WTC11 (cell line): ENCODE measurements around the gene SMIM31. TPM values are rescaled to one million over a fixed set of nuclear protein-coding genes. Genes with fewer than 3 reads are reported as not detected.

Experiments
- ATAC-seq: fragments of 200-7000 bp; cut with Tn5 transposase; 2 replicates; pipeline ENCODE4 v1.10.0; 2021; ENCODE audit warnings: mild to moderate bottlenecking, moderate library complexity
- CTCF ChIA-PET: fragments of 300-600 bp; sonication (Branson Sonifier 250); formaldehyde crosslinking; loops from one replicate; lab custom pipeline; 2021; ENCODE audit warnings: antibody characterized with exemption; lab: Charles Lee
- POLR2A ChIA-PET: fragments of 350-600 bp; sonication (Branson Sonifier 250); formaldehyde crosslinking; loops from one replicate; lab custom pipeline; 2021; ENCODE audit warnings: antibody characterized with exemption; lab: Charles Lee
- DNase-seq: peaks from one replicate; pipeline ENCODE4 v3.0.0; 2021; ENCODE audit warnings: low spot score
- H3K27ac Mint-ChIP-seq: 2 replicates; pipeline ENCODE4 v1.8.0; 2021; ENCODE audit warnings: mixed read lengths
- H3K27me3 Mint-ChIP-seq: 2 replicates; pipeline ENCODE4 v1.8.0; 2021; ENCODE audit warnings: low read depth, mild to moderate bottlenecking, moderate library complexity, mixed read lengths
- H3K36me3 Mint-ChIP-seq: 2 replicates; pipeline ENCODE4 v1.8.0; 2021; ENCODE audit warnings: mixed read lengths
- H3K4me1 Mint-ChIP-seq: 2 replicates; pipeline ENCODE4 v1.8.0; 2022; ENCODE audit warnings: mixed read lengths
- H3K4me3 Mint-ChIP-seq: 2 replicates; pipeline ENCODE4 v1.8.0; 2021; ENCODE audit warnings: mild to moderate bottlenecking, moderate library complexity, mixed read lengths
- H3K9me3 Mint-ChIP-seq: 2 replicates; pipeline ENCODE4 v1.8.0; 2021; ENCODE audit warnings: mixed read lengths
- ATF6 ChIP-seq: sonication (generic); formaldehyde crosslinking; IDR thresholded peaks from 2 replicates; pipeline ENCODE4 v1.8.1; 2023; ENCODE audit warnings: mild to moderate bottlenecking, missing genetic modification reagents
- E2F4 ChIP-seq: sonication (generic); formaldehyde crosslinking; IDR thresholded peaks from 2 replicates; pipeline ENCODE4 v1.8.1; 2022; ENCODE audit warnings: low read depth, mild to moderate bottlenecking, moderate library complexity, missing genetic modification reagents, borderline replicate concordance
- ELF4 ChIP-seq: sonication (generic); formaldehyde crosslinking; IDR thresholded peaks from 2 replicates; pipeline ENCODE4 v1.8.1; 2022; ENCODE audit warnings: low read depth, mild to moderate bottlenecking, moderate library complexity, missing genetic modification reagents
- ERG ChIP-seq: fragments of 250-450 bp; sonication (Bioruptor Pico); IDR thresholded peaks from 2 replicates; pipeline ENCODE4 v1.8.0; 2021; ENCODE audit warnings: mild to moderate bottlenecking
- GTF2I ChIP-seq: fragments of 250-450 bp; sonication (Bioruptor Pico); conservative IDR thresholded peaks from 2 replicates; pipeline ENCODE4 v1.4.0; 2021; ENCODE audit warnings: mild to moderate bottlenecking
- HMGA2 ChIP-seq: fragments of 250-450 bp; sonication (Bioruptor Pico); IDR thresholded peaks from 2 replicates; pipeline ENCODE4 v1.4.0; 2021; ENCODE audit warnings: mild to moderate bottlenecking, moderate library complexity
- MXD4 ChIP-seq: fragments of 250-450 bp; sonication (Bioruptor Pico); IDR thresholded peaks from 2 replicates; pipeline ENCODE4 v1.8.0; 2021; ENCODE audit warnings: mild to moderate bottlenecking, moderate library complexity, borderline replicate concordance
- NFE2L1 ChIP-seq: sonication (generic); formaldehyde crosslinking; IDR thresholded peaks from 2 replicates; pipeline ENCODE4 v1.8.1; 2023; ENCODE audit warnings: missing genetic modification reagents
- NR1H2 ChIP-seq: sonication (generic); formaldehyde crosslinking; IDR thresholded peaks from 2 replicates; pipeline ENCODE4 v1.9.0; 2021; ENCODE audit warnings: mild to moderate bottlenecking, moderate library complexity, missing genetic modification reagents
- OVOL2 ChIP-seq: fragments of 250-450 bp; sonication (Bioruptor Pico); IDR thresholded peaks from 2 replicates; pipeline ENCODE4 v1.9.0; 2021; ENCODE audit warnings: mild to moderate bottlenecking, borderline replicate concordance
- PRDM15 ChIP-seq: sonication (generic); formaldehyde crosslinking; IDR thresholded peaks from 2 replicates; pipeline ENCODE4 v1.8.0; 2022; ENCODE audit warnings: missing genetic modification reagents
- PREB ChIP-seq: sonication (generic); formaldehyde crosslinking; IDR thresholded peaks from 2 replicates; pipeline ENCODE4 v1.8.1; 2022; ENCODE audit warnings: mild to moderate bottlenecking, missing genetic modification reagents, moderate library complexity, borderline replicate concordance
- SOX15 ChIP-seq: fragments of 250-450 bp; sonication (Bioruptor Pico); IDR thresholded peaks from 2 replicates; pipeline ENCODE4 v1.9.0; 2021; ENCODE audit warnings: mild to moderate bottlenecking
- SP1 ChIP-seq: sonication (generic); formaldehyde crosslinking; conservative IDR thresholded peaks from 2 replicates; pipeline ENCODE4 v1.8.1; 2022; ENCODE audit warnings: missing genetic modification reagents
- USF1 ChIP-seq: sonication (generic); formaldehyde crosslinking; IDR thresholded peaks from 2 replicates; pipeline ENCODE4 v1.8.0; 2022; ENCODE audit warnings: mild to moderate bottlenecking, missing genetic modification reagents
- USF2 ChIP-seq: sonication (generic); formaldehyde crosslinking; IDR thresholded peaks from 2 replicates; pipeline ENCODE4 v1.8.1; 2023; ENCODE audit warnings: mild to moderate bottlenecking, missing genetic modification reagents, moderate library complexity
- ZMAT4 ChIP-seq: fragments of 250-450 bp; sonication (Bioruptor Pico); IDR thresholded peaks from 2 replicates; pipeline ENCODE4 v1.9.0; 2021; ENCODE audit warnings: mild to moderate bottlenecking
- ZNF512 ChIP-seq: sonication (generic); formaldehyde crosslinking; IDR thresholded peaks from 2 replicates; pipeline ENCODE4 v1.8.1; 2022; ENCODE audit warnings: missing genetic modification reagents, borderline replicate concordance
- ZNF671 ChIP-seq: fragments of 250-450 bp; sonication (Bioruptor Pico); IDR thresholded peaks from 2 replicates; pipeline ENCODE4 v1.8.0; 2021; ENCODE audit warnings: mild to moderate bottlenecking
- total RNA-seq: library from RNA; stranded (reverse); gene quantifications from 3 replicates; pipeline ENCODE4 v1.2.3, GENCODE V29; 2021

SMIM31 gene
- total RNA-seq, 1 experiment from 2014 or later = not detected

- H3K9me3 Mint-ChIP-seq = peaks cover 12% of the 10 kb centered on the region
- no peaks in the 10 kb centered on the region for H3K27me3 Mint-ChIP-seq
- H3K27ac Mint-ChIP-seq = no peak overlapping the region
- peaks cover 9% of the 10 kb centered on the region for H3K36me3 Mint-ChIP-seq
- TF ChIP-seq PREB = no peak
- TF ChIP-seq ZNF512 (CRISPR knock-in tag) = no peak
- TF ChIP-seq ZNF671 (CRISPR knock-in tag) = no peak
- TF ChIP-seq ERG = no peak
- TF ChIP-seq USF2 (CRISPR knock-in tag) = no peak
- TF ChIP-seq MXD4 (CRISPR knock-in tag) = no peak
- no peak for TF ChIP-seq NFE2L1
- TF ChIP-seq HMGA2 (CRISPR knock-in tag) = no peak
- no peak for TF ChIP-seq SOX15
- TF ChIP-seq SP1 (CRISPR knock-in tag) = no peak
- no peak for TF ChIP-seq ELF4
- TF ChIP-seq NR1H2 (CRISPR knock-in tag) = no peak
- CTCF ChIA-PET = interaction anchor here (1.1 kb wide), 1 partner anchor 12 kb away, joined by 3 read pairs; no protein-coding TSS in a partner anchor
- DNase-seq (no peak), ATAC-seq (peak; percentile 47; the same call in 1 of the 2 replicates)
- peaks cover 21% of the 10 kb centered on the region for H3K4me1 Mint-ChIP-seq
- no peak overlapping the region for H3K4me3 Mint-ChIP-seq
- POLR2A ChIA-PET = no interaction called here
Observed at GRCh38 chr4:164789047-164789446, 35.1 kb downstream of the SMIM31 start.

GRCh38 chr4:164790249-164790648 is 36.3 kb downstream of the SMIM31 start:
- no peak for DNase-seq
- Mint-ChIP-seq H3K27me3 (no peaks in the 10 kb centered on the region), H3K9me3 (peaks cover 12% of the 10 kb centered on the region), H3K4me3 (no peak overlapping the region), H3K36me3 (peaks cover 9% of the 10 kb centered on the region), H3K27ac (no peak overlapping the region), H3K4me1 (peaks cover 18% of the 10 kb centered on the region)
- no peak for ATAC-seq
- CTCF ChIA-PET = no interaction called here
- POLR2A ChIA-PET = no interaction called here
- TF ChIP-seq USF1 = no peak
- TF ChIP-seq SOX15 = no peak
- no peak for TF ChIP-seq ATF6 (CRISPR knock-in tag)
- no peak for TF ChIP-seq PRDM15 (CRISPR knock-in tag)
- no peak for TF ChIP-seq GTF2I (CRISPR knock-in tag)
- no peak for TF ChIP-seq ZMAT4 (CRISPR knock-in tag)
- no peak for TF ChIP-seq E2F4
- no peak for TF ChIP-seq PREB
- TF ChIP-seq OVOL2 (CRISPR knock-in tag) = no peak
- no peak for TF ChIP-seq ZNF512 (CRISPR knock-in tag)
